ENCODE data around the gene TLX2. TPM values are rescaled to one million over a fixed set of nuclear protein-coding genes. Genes with fewer than 3 reads are reported as not detected.
A peak's percentile ranks its signal among the peaks of the same experiment; 100 is the strongest.
"Not testable (repeated sequence)": the region's sequence is repeated elsewhere in the genome, so short reads cannot be mapped to it uniquely, and the experiment has no call there.

Gene TLX2
- not detected in 2 replicates for total RNA-seq (2014; rRNA removed; shearing (Covaris generic))

- no peaks in the 10 kb centered on the region for H3K36me3 ChIP-seq
- no peak for DNase-seq (ENCODE audit: low read depth in 1 of 2, low spot score in 2 of 2)
- H3K27ac ChIP-seq: no peak within 1 kb of the TSS
These were observed at the start of gene TLX2 for GRCh38 chr2:74514368-74515270. Gene TLX2, plus strand, starts transcription at chr2:74514450. Its CDS starts 357 bp downstream, at chr2:74514807.

GRCh38 chr2:74470742-74471141 is 43.5 kb upstream of the TLX2 start:
- H3K27ac ChIP-seq; DNase-seq (ENCODE audit: low read depth in 1 of 2, low spot score in 2 of 2); H3K27me3 ChIP-seq (replicated peaks); H3K9me3 ChIP-seq (replicated peaks); H3K4me3 ChIP-seq: not testable (repeated sequence)
- Histone ChIP-seq H3K36me3 (peaks cover 31% of the 10 kb centered on the region), H3K4me1 (replicated peaks) (peaks cover 13% of the 10 kb centered on the region)

More at GRCh38 chr2:74514368-74515270, at the start of gene TLX2:
- peaks cover 20% of the 10 kb centered on the region for H3K9me3 ChIP-seq (replicated peaks)
- no peak within 1 kb of the TSS for H3K4me3 ChIP-seq
- H3K27me3 ChIP-seq (replicated peaks): peaks cover 77% of the 10 kb centered on the region
- peaks cover 17% of the 10 kb centered on the region for H3K4me1 ChIP-seq (replicated peaks)

GRCh38 chr2:74471332-74472065 is 42.8 kb upstream of the TLX2 start:
- peak overlapping the region; percentile 54 for H3K27ac ChIP-seq
- peaks cover 31% of the 10 kb centered on the region for H3K36me3 ChIP-seq
- H3K4me3 ChIP-seq: peak overlapping the region; percentile 53
- H3K27me3 ChIP-seq (replicated peaks): no peaks in the 10 kb centered on the region
- DNase-seq (ENCODE audit: low read depth in 1 of 2, low spot score in 2 of 2): no peak
- no peaks in the 10 kb centered on the region for H3K9me3 ChIP-seq (replicated peaks)
- peaks cover 13% of the 10 kb centered on the region for H3K4me1 ChIP-seq (replicated peaks)

- peaks cover 13% of the 10 kb centered on the region for H3K4me1 ChIP-seq (replicated peaks)
- peaks cover 33% of the 10 kb centered on the region for H3K36me3 ChIP-seq
- no peaks in the 10 kb centered on the region for H3K9me3 ChIP-seq (replicated peaks)
These were observed 41.9 kb upstream of the TLX2 start, which contains the start of gene MRPL53 for GRCh38 chr2:74472086-74472944. Gene MRPL53, minus strand, starts transcription at chr2:74472680. Its CDS starts 20 bp downstream, at chr2:74472660.

GRCh38 chr2:74472945-74473258 is 41.3 kb upstream of the TLX2 start:
- Histone ChIP-seq H3K4me3 (peak overlapping the region; percentile 53), H3K4me1 (replicated peaks) (peaks cover 13% of the 10 kb centered on the region), H3K9me3 (replicated peaks) (no peaks in the 10 kb centered on the region), H3K27ac (peak overlapping the region; percentile 54), H3K36me3 (peaks cover 36% of the 10 kb centered on the region), H3K27me3 (replicated peaks) (no peaks in the 10 kb centered on the region)
- no peak for DNase-seq (ENCODE audit: low read depth in 1 of 2, low spot score in 2 of 2)

More at GRCh38 chr2:74472086-74472944, 41.9 kb upstream of the TLX2 start, which contains the start of gene MRPL53:
- Histone ChIP-seq H3K27ac (peak within 1 kb of the TSS; percentile 54), H3K27me3 (replicated peaks) (no peaks in the 10 kb centered on the region), H3K4me3 (peak within 1 kb of the TSS; percentile 53)
- DNase-seq (ENCODE audit: low read depth in 1 of 2, low spot score in 2 of 2): peak; percentile 92 to 94

- Histone ChIP-seq H3K27me3 (replicated peaks) (no peaks in the 10 kb centered on the region), H3K27ac (no peak overlapping the region), H3K9me3 (replicated peaks) (no peaks in the 10 kb centered on the region), H3K36me3 (peaks cover 36% of the 10 kb centered on the region), H3K4me1 (replicated peaks) (peaks cover 13% of the 10 kb centered on the region), H3K4me3 (no peak overlapping the region)
- DNase-seq (ENCODE audit: low read depth in 1 of 2, low spot score in 2 of 2): no peak
These were observed 39.8 kb upstream of the TLX2 start for GRCh38 chr2:74474481-74474880.

GRCh38 chr2:74474899-74475298 is 39.4 kb upstream of the TLX2 start:
- Histone ChIP-seq H3K27me3 (replicated peaks) (no peaks in the 10 kb centered on the region), H3K4me3 (no peak overlapping the region), H3K36me3 (peaks cover 38% of the 10 kb centered on the region), H3K9me3 (replicated peaks) (no peaks in the 10 kb centered on the region), H3K27ac (no peak overlapping the region), H3K4me1 (replicated peaks) (peaks cover 13% of the 10 kb centered on the region)
- DNase-seq (ENCODE audit: low read depth in 1 of 2, low spot score in 2 of 2): no peak

GRCh38 chr2:74481431-74481830 is 32.8 kb upstream of the TLX2 start:
- Histone ChIP-seq H3K9me3 (replicated peaks) (0 out of 2 replicates have a peak, but pooled peaks cover 4% of the 10 kb centered on the region), H3K27me3 (replicated peaks) (no peaks in the 10 kb centered on the region), H3K4me3 (peak overlapping the region; percentile 76), H3K27ac (no peak overlapping the region), H3K36me3 (peaks cover 44% of the 10 kb centered on the region), H3K4me1 (replicated peaks) (peaks cover 16% of the 10 kb centered on the region)
- no peak for DNase-seq (ENCODE audit: low read depth in 1 of 2, low spot score in 2 of 2)

GRCh38 chr2:74481961-74482800 is 32.1 kb upstream of the TLX2 start:
- Histone ChIP-seq H3K9me3 (replicated peaks) (0 out of 2 replicates have a peak, but pooled peaks cover 4% of the 10 kb centered on the region), H3K27me3 (replicated peaks) (no peaks in the 10 kb centered on the region), H3K27ac (peak overlapping the region; percentile 70), H3K4me1 (replicated peaks) (peaks cover 16% of the 10 kb centered on the region), H3K4me3 (peak overlapping the region; percentile 76), H3K36me3 (peaks cover 45% of the 10 kb centered on the region)
- peak in 1 of 2 experiments; percentile 69 for DNase-seq (ENCODE audit: low read depth in 1 of 2, low spot score in 2 of 2)

- H3K4me1 ChIP-seq (replicated peaks): peaks cover 16% of the 10 kb centered on the region
- H3K4me3 ChIP-seq: peak within 1 kb of the TSS; percentile 76
- 0 out of 2 replicates have a peak, but pooled peaks cover 4% of the 10 kb centered on the region for H3K9me3 ChIP-seq (replicated peaks)
- no peaks in the 10 kb centered on the region for H3K27me3 ChIP-seq (replicated peaks)
- peaks cover 45% of the 10 kb centered on the region for H3K36me3 ChIP-seq
- peak within 1 kb of the TSS; percentile 70 for H3K27ac ChIP-seq
- peak; percentile 96 to 99 for DNase-seq (ENCODE audit: low read depth in 1 of 2, low spot score in 2 of 2)
These were observed 31.2 kb upstream of the TLX2 start, which contains the start of the genes CCDC142 and TTC31 for GRCh38 chr2:74482801-74483674. Gene CCDC142, minus strand, starts transcription at chr2:74482998. Its CDS starts 161 bp downstream, at chr2:74482837. Gene TTC31, plus strand, starts transcription at chr2:74483081. Its CDS starts 15 bp downstream, at chr2:74483096.

- not testable (repeated sequence) for H3K9me3 ChIP-seq (replicated peaks); H3K27ac ChIP-seq; DNase-seq (ENCODE audit: low read depth in 1 of 2, low spot score in 2 of 2); H3K27me3 ChIP-seq (replicated peaks)
- Histone ChIP-seq H3K36me3 (peaks cover 51% of the 10 kb centered on the region), H3K4me1 (replicated peaks) (peaks cover 16% of the 10 kb centered on the region), H3K4me3 (peak overlapping the region; percentile 76)
These were observed 30.5 kb upstream of the TLX2 start for GRCh38 chr2:74483675-74484164.
